ENCODE data around the gene PTDSS2. TPM values are rescaled to one million over a fixed set of nuclear protein-coding genes. Genes with fewer than 3 reads are reported as not detected.

PTDSS2 gene
- total and polyA plus RNA-seq, 2 of the 4 experiments (the other 2 are of a cell fraction): 23.5 to 26.6 TPM

DNA sequence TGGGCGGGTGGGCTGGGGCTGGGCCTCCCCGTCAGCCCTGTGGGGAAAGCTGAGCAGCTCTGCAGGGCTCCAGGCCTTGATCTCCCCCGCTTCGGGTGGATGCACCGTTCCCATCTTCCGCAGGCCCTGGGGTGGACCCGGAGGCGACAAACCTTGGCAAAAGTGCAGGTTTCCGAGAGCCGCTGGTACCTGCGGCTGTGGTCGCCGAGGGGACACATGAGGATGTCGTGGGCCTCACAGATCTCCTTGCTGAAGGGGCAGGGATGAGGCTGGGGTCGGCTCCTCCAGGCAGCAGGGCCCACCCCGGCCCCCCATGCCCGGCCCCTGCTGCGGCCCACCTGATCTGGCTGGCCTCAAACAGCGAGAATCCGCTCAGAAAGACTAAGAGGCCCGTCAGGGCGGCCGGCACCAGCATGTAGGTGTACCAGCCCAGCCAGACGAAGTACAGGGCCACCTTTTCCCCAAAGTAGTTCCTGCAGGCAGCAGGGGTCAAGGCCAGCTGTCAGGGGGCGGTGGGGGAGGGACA lies 20.1 kb upstream of the PTDSS2 start:
- BruUV-seq (replicated peaks): no TSS peak
- Histone ChIP-seq H3K36me3 (ENCODE audit: control insufficient read depth, insufficient read depth, low read length) (no peaks in the 10 kb centered on the region), H3K9me3 (ENCODE audit: control insufficient read depth, insufficient read depth, low read length) (no peaks in the 10 kb centered on the region), H3K56ac (ENCODE audit: extremely low read depth, insufficient read depth, low read length) (no peak overlapping the region), H4K20me1 (ENCODE audit: insufficient read depth, low read length) (no peaks in the 10 kb centered on the region), H3K14ac (replicated peaks; ENCODE audit: low read depth, low read length) (no peak overlapping the region), H3K27ac (ENCODE audit: insufficient read depth, low read length) (no peak overlapping the region), H2BK5ac (ENCODE audit: low read depth, low read length, poor library complexity, severe bottlenecking) (no peak overlapping the region), H2AK9ac (replicated peaks; ENCODE audit: low read depth, low read length, poor library complexity) (no peak overlapping the region), H3K4ac (ENCODE audit: low read depth, low read length) (no peak overlapping the region), H3K23ac (ENCODE audit: low read depth, low read length) (no peak overlapping the region), H2BK120ac (ENCODE audit: low read depth, low read length) (no peak overlapping the region), H3K27me3 (ENCODE audit: control insufficient read depth, insufficient read depth, low read length) (peaks cover 14% of the 10 kb centered on the region), H3K4me1 (ENCODE audit: control insufficient read depth, insufficient read depth, low read length) (no peaks in the 10 kb centered on the region), H3K4me3 (ENCODE audit: insufficient read depth, low read depth, low read length) (no peak overlapping the region), H2BK15ac (ENCODE audit: low read depth, low read length) (no peak overlapping the region), H3K4me2 (ENCODE audit: low read depth, low read length) (no peak overlapping the region), H2AK5ac (ENCODE audit: low read depth, low read length) (no peak overlapping the region), H3K18ac (ENCODE audit: low read depth, low read length) (no peak overlapping the region), H4K8ac (ENCODE audit: low read depth in 2 of 2, low read length in 2 of 2) (no peak overlapping the region), H3K9me1 (ENCODE audit: insufficient read depth, low read length) (no peaks in the 10 kb centered on the region), H2AFZ (replicated peaks; ENCODE audit: low read length, poor library complexity) (no peak overlapping the region), H2BK20ac (ENCODE audit: low read depth, low read length) (no peak overlapping the region), H3K9ac (ENCODE audit: low read depth, low read length) (no peak overlapping the region), H3K79me1 (ENCODE audit: low read depth in 1 of 2, low read length in 2 of 2) (no peaks in the 10 kb centered on the region), H4K5ac (ENCODE audit: low read depth, low read length) (no peak overlapping the region), H4K91ac (ENCODE audit: insufficient read depth, low read depth, low read length) (no peak overlapping the region)
- DNase-seq: no peak
- no peak for ATAC-seq (ENCODE audit: low read depth)
- WGBS, 2 experiments (ENCODE audit: extremely low coverage in 2 of 2, insufficient read length in 1 of 2): 33% methylated on average over 14 of the region's 25 CpGs; no CpG with 5 or more reads in 1 of the 2 experiments
- intact Hi-C loops (cut with micrococcal nuclease) (no loop called here), in situ Hi-C loops (cut with MboI; ENCODE audit: low sequenced_read_pairs) (no loop called here), dilution Hi-C loops (cut with HindIII; ENCODE audit: low sequenced_read_pairs, unreplicated experiment) (no loop called here)
- POLR2A ChIA-PET (ENCODE audit: unreplicated experiment): no interaction called here
- no peak for TF ChIP-seq MXI1 (IDR thresholded peaks at IDR 0.05; ENCODE audit: borderline replicate concordance, low read depth, low read length)
- no peak for TF ChIP-seq BHLHE40 (IDR thresholded peaks at IDR 0.05; ENCODE audit: low read depth, low read length)
- TF ChIP-seq MAZ (IDR thresholded peaks at IDR 0.05; ENCODE audit: borderline replicate concordance, low read depth, low read length): no peak
- TF ChIP-seq NFE2L2 (IDR thresholded peaks at IDR 0.05; ENCODE audit: low read depth, low read length): no peak
- CTCF ChIA-PET: no interaction called here
